HL-60/S4 treated with retinoic acid at 250 ng/mL for 4 days and 3 days (cell line): ENCODE data around the gene PNPLA8.
"Not testable (repeated sequence)": the region's sequence is repeated elsewhere in the genome, so short reads cannot be mapped to it uniquely, and the experiment has no call there.

Experiments used
- in situ Hi-C: fragments of 300-500 bp; cut with MboI; formaldehyde crosslinking; loops from 2 replicates; pipeline ENCODE4 v1.7.0; 2022; ENCODE audit warnings: low sequenced_read_pairs

Gene PNPLA8

GRCh38 chr7:108480311-108480710 is 45.6 kb downstream of the PNPLA8 start:
- in situ Hi-C loops, result loop anchor here (25.0 kb wide), 1 partner anchor 293 kb away; no protein-coding TSS in a partner anchor

- in situ Hi-C loops, result loop anchor here (25.0 kb wide), 1 partner anchor 292 kb away; no protein-coding TSS in a partner anchor
These were observed 46.2 kb downstream of the PNPLA8 start for GRCh38 chr7:108479751-108480150.

DNA sequence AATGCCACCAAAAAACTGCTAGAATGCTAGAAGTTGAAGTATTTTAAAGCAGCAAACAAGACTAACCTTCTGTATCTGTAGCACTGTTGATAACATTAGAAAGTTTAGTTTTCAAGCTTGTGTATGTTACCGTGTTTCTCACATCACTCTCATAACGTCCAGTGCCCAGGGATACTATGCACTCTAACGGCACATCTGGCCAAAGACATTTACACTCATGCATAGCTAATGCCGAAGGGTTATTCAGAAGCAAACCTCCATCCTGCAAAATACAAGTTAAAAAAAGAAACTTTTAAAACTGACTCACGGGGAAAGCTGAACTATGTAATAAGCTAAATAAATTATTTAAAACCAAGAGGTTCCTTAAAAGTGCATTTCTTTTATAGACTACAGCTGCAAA is 46.8 kb downstream of the PNPLA8 start:
- in situ Hi-C loops, result loop anchor here (25.0 kb wide), 1 partner anchor 292 kb away; no protein-coding TSS in a partner anchor

DNA sequence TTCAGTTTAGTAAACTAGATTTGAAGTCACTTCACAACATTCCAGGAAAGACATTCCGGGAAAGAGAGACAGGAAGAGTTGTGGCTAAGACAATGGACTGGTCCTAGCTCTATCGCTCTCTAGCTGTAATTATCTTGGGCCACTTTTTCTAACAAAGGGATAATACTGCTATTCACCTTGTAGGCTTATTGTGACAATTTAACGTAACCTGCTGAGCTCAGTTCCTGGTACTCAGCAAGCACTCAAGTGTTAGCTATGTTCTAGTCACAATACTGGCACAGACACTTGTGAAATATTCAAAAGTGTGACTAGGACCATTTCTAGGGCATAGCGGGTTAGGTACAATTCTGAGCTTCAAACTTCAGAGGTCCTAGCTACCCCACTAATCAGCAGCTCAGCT is 57.7 kb downstream of the PNPLA8 start:
- in situ Hi-C loops, result no loop called here

DNA sequence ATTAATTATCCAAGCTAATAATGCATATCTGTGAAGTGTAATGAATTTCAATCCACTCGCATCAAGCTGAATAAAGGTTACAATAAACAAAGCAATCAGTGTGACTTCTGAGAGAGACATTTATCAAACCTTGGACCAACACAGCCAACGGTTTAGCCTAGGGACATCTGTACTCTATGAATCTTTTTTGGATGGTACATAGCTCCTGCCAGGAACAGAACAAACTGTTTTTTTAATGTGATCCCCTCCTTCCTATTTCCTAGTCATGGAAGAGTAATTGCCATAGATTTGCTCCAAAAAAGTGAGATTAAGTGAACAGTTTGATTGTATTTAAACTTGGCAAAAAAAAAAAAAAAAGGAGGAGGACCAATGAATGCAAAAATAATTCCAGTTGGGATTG is 58.5 kb downstream of the PNPLA8 start:
- in situ Hi-C loops, result no loop called here

GRCh38 chr7:108466322-108466721 is 59.6 kb downstream of the PNPLA8 start:
- in situ Hi-C loops, result not testable (repeated sequence)

DNA sequence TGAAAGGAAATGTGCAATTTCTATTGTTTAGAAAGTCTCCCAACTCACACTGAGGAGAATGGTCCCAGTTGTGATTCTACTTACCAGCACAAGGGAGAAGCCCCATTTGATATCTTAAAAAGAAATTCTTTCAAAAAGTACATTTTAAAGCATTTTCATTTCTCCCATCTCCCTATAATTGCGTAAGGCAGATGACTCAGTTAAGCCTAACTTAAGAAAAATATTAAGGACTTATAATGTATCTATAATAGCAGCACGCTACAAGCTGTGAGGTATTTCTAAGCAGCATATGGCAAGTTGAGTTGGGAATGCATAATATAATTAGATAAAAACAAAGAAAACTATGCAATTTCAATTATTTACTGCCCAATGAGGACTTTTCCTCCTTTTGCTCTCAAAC is 61.2 kb downstream of the PNPLA8 start:
- in situ Hi-C loops, result no loop called here

DNA sequence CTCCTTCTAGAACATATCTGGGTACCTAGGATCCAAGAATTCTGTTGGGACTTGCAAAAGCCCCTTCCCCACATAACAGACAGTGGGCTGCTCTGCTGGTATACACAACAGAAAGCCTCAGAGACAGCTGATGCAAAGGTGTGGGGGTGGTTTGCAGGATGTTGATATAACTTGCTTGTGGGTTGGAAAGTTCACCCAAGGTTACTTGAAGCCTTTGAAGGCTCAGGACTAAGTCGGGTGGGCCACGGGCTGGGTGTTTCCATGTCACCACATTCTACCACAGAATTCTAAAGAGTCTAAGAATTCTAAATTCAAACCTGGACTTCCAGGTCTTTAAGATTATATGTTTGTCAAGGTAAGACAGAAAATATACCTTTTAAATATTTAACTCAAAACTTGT is 62.3 kb downstream of the PNPLA8 start:
- in situ Hi-C loops, result no loop called here

- in situ Hi-C loops, result no loop called here
These were observed 64.1 kb downstream of the PNPLA8 start for GRCh38 chr7:108461840-108462239.

DNA sequence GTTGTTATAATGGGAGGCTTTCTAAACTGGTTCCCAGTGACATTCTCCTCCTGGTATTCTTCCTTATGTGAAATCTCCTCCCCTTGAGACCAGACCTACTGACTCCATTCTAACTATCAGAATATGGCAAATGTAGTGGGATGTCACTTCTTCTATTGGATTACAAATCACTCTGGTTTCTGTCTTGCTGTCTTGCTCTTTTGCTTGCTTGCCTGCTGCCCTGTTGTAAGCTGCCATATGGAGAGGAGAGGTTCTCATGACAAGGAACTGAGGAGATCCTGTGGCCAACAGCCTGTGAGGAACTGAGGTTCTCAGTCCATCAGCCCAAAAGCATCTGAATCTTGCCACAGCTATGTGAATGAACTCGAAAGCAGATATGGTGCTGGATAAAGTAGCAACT is 65.0 kb downstream of the PNPLA8 start:
- in situ Hi-C loops, result no loop called here

DNA sequence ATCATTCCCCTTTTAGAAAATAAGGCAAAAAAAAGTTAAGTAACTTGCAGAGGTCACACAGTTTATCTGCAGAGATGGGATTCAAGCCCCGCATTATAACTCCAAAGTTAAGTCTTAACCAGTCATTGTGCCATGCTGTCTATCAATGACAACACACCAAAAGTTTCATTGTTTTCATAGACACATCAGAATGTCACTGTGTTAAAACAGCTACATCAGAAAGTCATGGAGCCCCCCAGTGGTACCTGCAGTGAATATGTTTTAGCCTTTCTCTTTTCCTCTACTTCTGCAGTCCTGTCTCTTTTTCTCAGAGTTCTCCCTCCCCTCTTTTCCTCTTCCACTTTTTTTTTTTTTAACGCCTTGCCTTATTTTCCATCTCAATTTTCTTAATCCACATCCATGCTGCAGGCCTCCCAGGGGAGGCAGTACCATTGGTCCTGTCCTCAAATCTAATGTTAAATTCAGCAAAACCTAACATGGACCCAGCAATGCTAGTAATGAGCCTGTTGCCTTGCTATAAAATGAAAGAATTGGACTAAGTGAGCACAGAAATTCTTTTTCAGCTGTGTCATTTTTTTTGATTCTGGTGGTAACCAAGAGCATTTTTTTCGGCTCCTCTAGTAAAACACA is 65.9 kb downstream of the PNPLA8 start:
- in situ Hi-C loops, result no loop called here

DNA sequence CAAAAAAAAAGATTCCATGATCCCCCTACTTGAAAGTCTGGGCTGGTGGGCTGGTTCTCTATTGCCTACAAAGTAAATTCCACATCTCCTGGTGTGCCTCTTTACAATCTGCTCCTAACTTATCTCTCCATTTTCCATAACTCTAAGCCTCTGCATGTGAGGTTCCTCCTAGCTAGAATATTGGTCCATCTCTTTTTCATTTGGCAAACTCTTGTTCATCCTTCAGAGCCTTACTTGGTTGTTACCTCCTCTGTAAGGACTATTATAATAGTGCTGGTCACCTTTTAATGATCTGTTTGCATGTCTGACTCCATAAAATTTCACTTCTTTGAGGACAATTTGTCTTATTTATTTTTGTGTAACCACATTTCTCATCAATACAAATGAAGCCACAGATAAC is 68.1 kb downstream of the PNPLA8 start:
- in situ Hi-C loops, result no loop called here

GRCh38 chr7:108456845-108457540 is 68.9 kb downstream of the PNPLA8 start:
- in situ Hi-C loops, result no loop called here

DNA sequence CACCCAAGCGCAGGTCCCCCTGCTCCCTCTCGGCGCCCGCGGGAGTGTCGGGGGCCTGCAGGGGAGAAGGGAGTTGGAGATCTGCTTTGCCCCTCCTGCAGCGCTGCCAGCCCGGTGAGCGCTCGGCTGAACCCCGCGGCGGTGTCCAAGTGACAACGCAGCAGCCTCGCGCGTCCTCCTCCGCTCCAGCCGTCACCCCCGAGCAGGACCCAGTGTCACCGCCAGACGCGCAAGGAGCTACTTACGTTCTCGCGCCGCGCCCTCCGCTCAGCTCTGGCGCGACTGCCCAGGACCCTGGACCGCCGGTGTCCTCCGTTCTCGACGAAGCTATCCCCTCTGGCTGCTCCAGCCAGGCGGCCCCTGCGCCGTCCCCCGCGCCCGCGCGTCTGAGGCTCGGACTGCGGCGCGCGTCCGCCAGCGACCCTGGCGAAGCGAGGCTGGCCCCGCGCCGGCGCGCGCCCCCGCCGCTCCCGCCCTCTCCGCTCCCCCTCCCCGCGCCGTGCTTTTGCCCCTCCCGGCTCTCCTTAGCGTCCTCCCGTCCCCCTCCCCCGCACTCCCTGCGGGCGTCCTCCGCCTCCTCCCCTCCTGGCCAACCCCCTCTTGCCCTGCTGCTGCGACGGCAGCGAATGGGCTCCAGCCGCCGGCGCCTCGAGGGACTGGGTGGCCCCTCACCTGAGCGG is 69.8 kb downstream of the PNPLA8 start, which contains the start of gene NRCAM:
TSS of gene NRCAM (minus strand) at position 439 of the 680 bp plus-strand sequence. CDS start 216,372 bp downstream, outside the sequence.
- in situ Hi-C loops, result no loop called here

DNA sequence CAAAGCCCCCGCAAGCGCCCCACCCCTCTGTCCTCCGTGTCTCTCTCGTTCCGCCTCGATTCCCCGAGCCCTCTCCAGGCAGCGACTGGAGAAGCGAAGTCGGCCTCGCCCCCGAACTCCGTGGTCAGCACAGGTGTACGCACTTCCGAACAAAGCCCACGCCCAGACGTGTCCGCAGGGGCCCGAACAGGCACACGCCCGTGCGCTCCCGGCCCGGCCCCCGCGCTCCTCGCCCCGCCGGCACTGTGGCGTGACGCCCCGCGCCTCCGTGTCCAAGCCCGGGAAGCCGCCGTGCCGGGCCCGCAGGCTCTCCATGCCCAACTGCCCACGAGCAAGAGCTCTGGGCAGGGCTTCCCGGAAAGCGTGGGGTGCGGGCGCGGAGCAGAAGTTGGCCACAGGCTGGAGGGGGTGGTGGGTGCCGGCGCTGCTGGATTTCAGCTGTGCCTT is 70.4 kb downstream of the PNPLA8 start:
- in situ Hi-C loops, result no loop called here

- in situ Hi-C loops, result no loop called here
These were observed 71.0 kb downstream of the PNPLA8 start for GRCh38 chr7:108454674-108455550.

DNA sequence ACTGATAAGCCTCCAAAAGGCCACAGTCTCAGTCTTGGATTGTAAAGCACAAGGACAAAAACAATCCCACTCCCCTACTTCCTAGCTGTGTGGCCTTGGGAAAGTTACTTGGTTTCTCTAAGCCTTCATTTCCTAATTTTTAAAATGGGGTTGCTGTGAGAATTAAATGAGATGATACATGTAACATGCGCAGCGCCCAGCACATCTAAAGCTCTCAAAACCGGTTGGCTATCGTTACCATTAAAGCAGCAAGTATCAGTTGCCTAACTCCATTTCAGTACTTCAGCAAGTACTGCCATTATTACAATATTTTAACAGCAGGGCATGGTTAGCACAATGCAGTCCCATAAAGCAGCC is 71.6 kb downstream of the PNPLA8 start:
- in situ Hi-C loops, result no loop called here

DNA sequence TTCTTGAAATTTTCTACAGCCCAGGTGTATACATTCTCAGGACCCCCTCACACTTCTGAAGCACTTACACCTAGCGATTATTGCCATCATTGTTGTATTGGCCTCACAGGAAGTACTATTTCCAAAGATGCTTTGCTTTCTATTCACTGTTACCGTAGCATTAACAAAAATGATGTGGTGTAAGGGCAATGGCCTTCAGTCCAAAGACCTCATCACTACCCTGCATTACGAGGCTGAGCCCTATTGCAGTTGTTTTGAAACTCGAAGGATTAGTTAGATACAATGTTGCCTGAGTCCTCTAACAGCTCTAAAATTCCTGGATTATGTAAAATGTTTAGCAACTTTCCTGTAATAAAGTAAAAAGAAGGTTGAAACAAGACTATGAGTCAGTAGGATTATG is 72.6 kb downstream of the PNPLA8 start:
- in situ Hi-C loops, result no loop called here

- in situ Hi-C loops, result no loop called here
These were observed 73.2 kb downstream of the PNPLA8 start for GRCh38 chr7:108452707-108453106.

GRCh38 chr7:108451296-108451848 is 74.6 kb downstream of the PNPLA8 start:
- in situ Hi-C loops, result no loop called here

DNA sequence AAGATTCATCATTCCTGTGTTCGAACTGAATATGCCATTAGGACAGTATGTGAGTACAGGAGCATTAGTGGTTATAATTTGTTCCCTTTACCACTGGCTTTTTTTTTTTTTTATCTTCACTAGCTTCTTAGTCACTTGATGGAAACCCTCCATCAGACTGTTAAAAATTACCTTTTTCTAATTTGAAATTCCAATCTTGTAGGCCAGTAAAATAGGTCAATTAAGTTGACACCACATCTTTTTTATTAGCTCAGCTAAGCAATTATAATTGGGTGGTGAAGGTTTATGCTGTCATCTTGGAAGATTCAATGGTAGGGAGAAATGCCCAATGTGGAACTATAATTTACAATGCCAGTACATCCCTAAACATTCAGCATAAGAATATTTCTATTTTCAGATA is 75.8 kb downstream of the PNPLA8 start:
- in situ Hi-C loops, result no loop called here
